Measurements from ENCODE around the gene PHC2.

PHC2 gene

DNA sequence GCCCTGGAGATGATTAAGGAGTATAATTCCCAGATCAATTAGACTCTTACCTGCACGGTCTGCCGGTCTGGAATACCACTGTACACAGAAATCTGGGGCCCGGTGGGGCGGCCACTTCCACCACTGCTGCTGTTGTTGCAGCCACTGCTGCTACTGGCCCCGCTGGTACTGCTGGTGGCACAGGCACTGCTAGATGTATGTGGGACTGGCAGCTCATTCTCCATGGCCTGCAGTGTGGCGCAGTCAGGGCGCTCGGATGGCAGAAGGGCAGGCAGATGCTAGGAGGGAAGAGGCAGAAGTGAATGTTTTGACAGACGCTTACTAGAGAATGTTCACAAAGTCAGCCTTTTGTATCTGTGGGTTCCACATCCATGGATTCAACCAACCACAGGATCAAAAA is 55.6 kb downstream of the PHC2 start:
- no peak for DNase-seq (ENCODE audit: low read depth, low spot score)

GRCh38 chr1:33374336-33375105 is 56.4 kb downstream of the PHC2 start:
- H3K27ac ChIP-seq = no peak overlapping the region
- no peak for DNase-seq (ENCODE audit: low read depth, low spot score)

More for the DNA sequence above, 55.6 kb downstream of the PHC2 start:
- no peak overlapping the region for H3K27ac ChIP-seq

DNA sequence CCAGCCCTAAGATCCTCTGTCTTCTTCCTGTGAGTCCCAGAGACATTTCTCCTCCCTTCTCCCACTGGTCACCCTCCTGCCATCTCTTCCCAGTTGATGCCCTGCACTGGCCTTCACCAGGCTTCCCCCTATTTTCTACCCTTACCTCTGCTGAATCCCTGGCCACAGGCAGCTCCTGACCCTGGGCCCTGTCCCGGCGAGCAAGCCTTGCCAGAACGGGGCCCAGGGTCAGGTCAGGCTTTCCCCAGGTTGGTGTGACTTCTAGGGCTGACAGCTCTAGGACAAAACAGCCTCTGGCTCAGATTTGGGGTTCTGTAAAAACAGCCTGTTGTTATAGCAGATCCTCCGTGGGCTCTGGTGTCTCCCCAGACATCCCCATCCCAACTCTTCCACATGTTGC is 57.3 kb downstream of the PHC2 start:
- DNase-seq (ENCODE audit: low read depth, low spot score) = no peak
- no peak overlapping the region for H3K27ac ChIP-seq

DNA sequence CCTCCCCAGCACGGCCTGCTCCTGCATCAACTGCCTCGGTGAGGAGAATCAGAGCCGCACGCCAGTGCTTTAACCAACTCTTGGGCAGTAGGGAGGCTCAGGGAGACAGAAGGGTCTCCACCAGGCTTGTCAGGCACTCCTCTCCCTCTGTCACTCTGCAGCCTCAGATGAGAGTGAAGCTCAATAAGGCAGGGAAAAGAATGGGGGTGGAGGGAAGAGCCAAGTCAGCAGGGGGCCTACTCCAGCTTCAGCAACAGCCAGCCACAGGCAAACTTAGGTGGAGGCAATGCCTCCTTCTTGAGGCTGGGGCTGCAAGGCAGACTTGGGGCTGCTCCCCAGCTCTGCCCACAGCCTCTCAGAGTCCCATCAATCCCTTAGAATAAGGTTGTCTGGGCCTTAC is 58.2 kb downstream of the PHC2 start:
- H3K27ac ChIP-seq = no peak overlapping the region
- DNase-seq (ENCODE audit: low read depth, low spot score) = no peak

DNA sequence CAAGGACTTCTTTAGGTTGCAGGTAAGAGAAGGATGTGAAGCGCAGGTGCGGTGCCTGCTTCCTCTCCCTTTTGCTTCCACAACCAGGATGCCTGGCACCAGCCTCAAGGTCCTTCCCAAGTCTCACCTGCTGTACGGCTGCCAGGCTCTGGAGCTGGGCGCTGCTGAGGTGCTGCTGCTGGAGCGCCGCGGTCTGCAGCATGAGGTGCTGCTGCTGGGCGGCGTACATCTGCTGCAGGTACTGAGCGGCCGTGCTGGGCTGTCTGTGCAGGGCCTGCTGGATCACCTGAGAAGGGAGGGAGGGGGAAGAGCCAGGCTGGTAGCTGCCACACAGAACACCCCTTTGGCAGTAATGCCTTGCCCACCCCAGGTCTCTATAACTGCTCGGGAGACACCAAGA is 58.7 kb downstream of the PHC2 start:
- DNase-seq (ENCODE audit: low read depth, low spot score) = no peak
- H3K27ac ChIP-seq = no peak overlapping the region

DNA sequence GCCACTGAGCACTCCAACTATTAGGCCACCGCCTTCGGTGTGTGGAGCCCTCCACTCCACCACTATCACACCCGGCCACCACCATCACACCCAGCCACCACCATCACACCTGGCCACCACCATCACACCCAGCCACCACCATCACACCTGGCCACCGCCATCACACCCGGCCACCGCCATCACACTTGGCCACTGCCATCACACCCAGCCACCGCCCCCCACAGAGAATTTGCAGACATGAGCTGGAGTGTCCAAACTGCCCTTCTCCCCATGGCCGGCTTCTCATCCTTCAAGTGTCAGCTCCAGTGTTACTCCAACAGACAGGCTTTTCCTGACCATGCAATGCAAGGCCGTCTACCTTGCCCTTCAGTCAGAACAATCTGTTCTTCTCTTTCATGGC is 59.6 kb downstream of the PHC2 start:
- H3K27ac ChIP-seq = no peak overlapping the region
- DNase-seq (ENCODE audit: low read depth, low spot score) = no peak

- H3K27ac ChIP-seq = no peak overlapping the region
- DNase-seq (ENCODE audit: low read depth, low spot score) = no peak
Observed at GRCh38 chr1:33370827-33371226, 60.1 kb downstream of the PHC2 start.

GRCh38 chr1:33370301-33370700 is 60.6 kb downstream of the PHC2 start:
- no peak overlapping the region for H3K27ac ChIP-seq
- no peak for DNase-seq (ENCODE audit: low read depth, low spot score)

GRCh38 chr1:33369764-33370163 is 61.1 kb downstream of the PHC2 start:
- DNase-seq (ENCODE audit: low read depth, low spot score) = no peak
- no peak overlapping the region for H3K27ac ChIP-seq

DNA sequence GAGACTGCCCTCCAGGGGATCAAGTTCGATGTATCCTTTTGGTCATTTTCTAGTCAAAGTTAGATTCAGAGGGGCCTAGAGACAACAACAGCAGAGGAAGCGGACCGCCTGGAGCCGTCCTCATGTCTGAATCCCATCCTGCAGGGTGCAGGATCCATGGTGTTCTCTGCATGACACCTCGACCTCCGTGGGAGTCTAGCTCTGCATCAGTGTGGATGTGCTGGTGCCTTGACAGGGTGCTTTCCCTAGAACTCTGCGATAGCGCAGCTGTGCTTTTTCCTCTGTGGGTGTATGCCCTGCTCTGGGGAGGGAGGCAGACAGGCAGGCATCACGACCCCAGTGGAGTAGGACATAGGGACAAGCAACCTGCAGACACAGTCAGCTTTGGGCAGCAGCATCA is 61.8 kb downstream of the PHC2 start:
- DNase-seq (ENCODE audit: low read depth, low spot score) = no peak
- H3K27ac ChIP-seq = no peak overlapping the region

GRCh38 chr1:33368431-33368830 is 62.5 kb downstream of the PHC2 start:
- no peak overlapping the region for H3K27ac ChIP-seq
- no peak for DNase-seq (ENCODE audit: low read depth, low spot score)

- DNase-seq (ENCODE audit: low read depth, low spot score) = no peak
- no peak overlapping the region for H3K27ac ChIP-seq
Observed at GRCh38 chr1:33367485-33368405, 63.1 kb downstream of the PHC2 start.

DNA sequence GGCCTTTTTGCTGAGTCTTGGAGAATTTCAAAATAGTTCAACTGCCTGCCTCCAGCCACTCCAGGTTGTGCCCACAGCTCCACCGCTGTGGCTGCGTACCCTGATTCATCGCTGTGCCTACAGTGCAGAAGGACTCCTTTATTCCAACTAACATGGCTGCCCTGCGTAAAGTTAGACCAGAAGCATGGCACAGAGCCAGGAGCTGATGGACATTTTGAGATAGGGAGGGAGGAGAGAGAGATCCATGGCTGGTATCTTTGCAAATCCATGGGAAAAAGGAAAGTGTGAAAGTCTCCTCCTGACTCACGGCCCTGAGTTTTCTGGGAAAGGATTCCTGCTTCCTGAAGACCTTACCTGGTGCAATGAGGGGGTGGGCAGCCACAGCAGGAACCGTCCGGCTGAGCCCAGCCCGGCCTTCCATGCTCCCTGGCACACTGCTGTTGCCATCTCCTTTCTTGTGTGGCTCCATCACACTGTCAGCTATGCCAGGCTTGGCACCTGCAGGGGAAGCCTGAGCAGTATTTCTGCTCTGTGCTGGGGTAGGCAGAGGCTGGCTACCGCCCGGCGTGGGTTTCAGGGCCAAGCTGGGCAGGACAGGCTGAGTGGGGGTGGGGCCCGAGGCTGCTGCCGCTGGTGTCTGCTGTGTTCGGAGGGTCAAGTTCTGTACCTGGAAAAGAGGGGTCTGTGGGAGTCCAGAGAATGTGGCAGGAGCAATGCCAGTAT is 64.0 kb downstream of the PHC2 start:
- DNase-seq (ENCODE audit: low read depth, low spot score) = no peak
- no peak overlapping the region for H3K27ac ChIP-seq

DNA sequence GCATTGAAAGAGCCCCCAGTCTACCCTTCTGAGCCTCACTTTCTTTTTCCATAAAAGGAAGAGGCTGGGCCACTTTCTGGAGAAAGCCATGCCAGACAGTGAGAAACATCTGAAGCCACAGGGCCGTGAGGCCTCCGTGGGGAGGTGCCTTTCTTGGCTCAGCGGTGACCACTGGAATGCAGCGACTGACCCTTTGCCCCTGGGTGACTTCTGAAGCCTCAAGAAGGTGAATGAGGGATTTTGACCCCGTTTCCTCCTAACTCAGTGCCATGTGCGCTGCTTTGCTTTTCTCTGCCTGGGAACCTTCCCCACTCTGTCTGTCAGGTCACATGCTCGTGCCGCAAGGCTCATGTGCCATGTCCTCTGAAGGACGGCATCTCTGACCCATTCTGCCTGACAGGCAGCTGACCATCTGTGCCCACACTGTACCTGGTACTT is 65.3 kb downstream of the PHC2 start:
- H3K27ac ChIP-seq = no peak overlapping the region
- no peak for DNase-seq (ENCODE audit: low read depth, low spot score)

GRCh38 chr1:33364565-33364918 is 66.4 kb downstream of the PHC2 start:
- DNase-seq (ENCODE audit: low read depth, low spot score) = no peak
- no peak overlapping the region for H3K27ac ChIP-seq

GRCh38 chr1:33363470-33363861 is 67.4 kb downstream of the PHC2 start:
- no peak for DNase-seq (ENCODE audit: low read depth, low spot score)
- H3K27ac ChIP-seq = no peak overlapping the region

GRCh38 chr1:33363021-33363420 is 67.9 kb downstream of the PHC2 start:
- DNase-seq (ENCODE audit: low read depth, low spot score) = no peak
- H3K27ac ChIP-seq = no peak overlapping the region

GRCh38 chr1:33361532-33362235 is 69.2 kb downstream of the PHC2 start:
- no peak for DNase-seq (ENCODE audit: low read depth, low spot score)
- no peak overlapping the region for H3K27ac ChIP-seq

DNA sequence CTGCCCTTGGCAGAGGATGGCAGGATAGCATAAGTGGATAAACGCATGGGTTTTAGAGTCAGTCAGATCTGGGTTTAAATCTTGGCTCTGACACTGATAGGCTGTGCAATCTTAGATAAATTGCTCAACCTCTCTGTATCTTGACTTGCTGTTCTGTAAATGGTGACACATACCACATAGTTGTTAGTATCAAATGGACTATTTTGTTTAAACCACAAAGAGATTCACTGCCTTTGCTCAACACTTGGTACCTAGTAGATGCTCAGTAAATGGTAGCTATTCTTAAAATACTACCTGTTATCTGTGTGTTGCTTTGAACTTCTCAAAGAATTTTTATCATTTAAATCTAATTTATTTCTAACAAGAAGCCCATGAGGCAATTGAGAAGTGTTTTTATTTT is 70.5 kb downstream of the PHC2 start:
- DNase-seq (ENCODE audit: low read depth, low spot score) = no peak
- H3K27ac ChIP-seq = no peak overlapping the region

- no peak overlapping the region for H3K27ac ChIP-seq
Observed at GRCh38 chr1:33359931-33360330, 71.0 kb downstream of the PHC2 start.

More at GRCh38 chr1:33359931-33360330, 71.0 kb downstream of the PHC2 start:
- no peak for DNase-seq (ENCODE audit: low read depth, low spot score)
